Vagina (tissue), 2 donors: ENCODE measurements around the gene ALOXE3. TPM values are rescaled to one million over a fixed set of nuclear protein-coding genes. Genes with fewer than 3 reads are reported as not detected.

ENCODE experiments used
- DNase-seq, 2 donors: peaks; one replicate each; pipeline ENCODE4 v3.0.0-alpha.2; 2017; ENCODE audit errors: extremely low spot score in 2 of 2
- H3K27ac ChIP-seq: fragments of 200-600 bp; sonication (generic); one replicate; pipeline ENCODE4 v1.5.1; 2019
- H3K27me3 ChIP-seq: fragments of 200-600 bp; sonication (generic); one replicate; pipeline ENCODE4 v1.5.1; 2019
- H3K36me3 ChIP-seq, 2 donors: fragments of 200-600 bp; sonication (generic); one replicate each; pipeline ENCODE4 v1.5.1; 2017 to 2019
- H3K4me1 ChIP-seq: fragments of 200-600 bp; sonication (generic); one replicate; pipeline ENCODE4 v1.5.1; 2019
- H3K4me3 ChIP-seq, 2 donors: fragments of 200-600 bp; sonication (generic); 1 replicate in 1 of 2; 2 replicates in 1 of 2; pipeline ENCODE4 v1.5.1; 2016 to 2019
- H3K9me3 ChIP-seq: fragments of 200-600 bp; sonication (generic); one replicate; pipeline ENCODE4 v1.5.1; 2019
- CTCF ChIP-seq, 3 experiments: fragments of 450-650 bp in 2 of 3; fragments of 200-600 bp in 1 of 3; sonication (generic) in 1 of 3; IDR thresholded peaks; one replicate each; pipeline ENCODE4 v1.5.1; 2017 to 2019; ENCODE audit warnings: antibody characterized with exemption in 3 of 3, mild to moderate bottlenecking in 2 of 3, moderate library complexity in 2 of 3
- POLR2A ChIP-seq, 2 donors: fragments of 450-650 bp; IDR thresholded peaks; one replicate each; pipeline ENCODE4 v1.6.1; 2017; ENCODE audit warnings: antibody characterized with exemption in 2 of 2, mild to moderate bottlenecking in 2 of 2, moderate library complexity in 2 of 2
- POLR2AphosphoS5 ChIP-seq, 2 donors: sonication (generic); formaldehyde crosslinking; IDR thresholded peaks; one replicate each; pipeline ENCODE4 v1.9.0; 2017; ENCODE audit warnings: antibody characterized with exemption in 2 of 2, mild to moderate bottlenecking in 2 of 2, low read depth in 1 of 2; ENCODE audit not compliant: insufficient read depth in 1 of 2
- intact Hi-C: fragments of 100-400 bp; cut with DNase I; formaldehyde crosslinking; loops from one replicate; pipeline ENCODE4 v1.15.1; 2023
- total RNA-seq: library from RNA; depleted of rRNA; stranded (reverse); fragments of >200 nt; gene quantifications from one replicate; pipeline ENCODE4 v1.2.3, GENCODE V29; 2016

The ALOXE3 gene
- total RNA-seq, 1 donor from 2014 or later, result 1.5 TPM

- no peak for DNase-seq
These were observed 66.5 kb downstream of the ALOXE3 start for GRCh38 chr17:8051831-8052230.

GRCh38 chr17:8048736-8049135 lies 69.6 kb downstream of the ALOXE3 start:
- Histone ChIP-seq H3K36me3 (no peaks in the 10 kb centered on the region), H3K27ac (no peak overlapping the region), H3K27me3 (no peaks in the 10 kb centered on the region), H3K9me3 (no peaks in the 10 kb centered on the region), H3K4me1 (no peaks in the 10 kb centered on the region), H3K4me3 (no peak overlapping the region)
- DNase-seq, result no peak
- TF ChIP-seq POLR2AphosphoS5 (IDR thresholded peaks at IDR 0.05; ENCODE audit: insufficient read depth in 1 of 2, low read depth in 1 of 2) (no peak), CTCF (IDR thresholded peaks at IDR 0.05) (no peak), POLR2A (IDR thresholded peaks at IDR 0.05) (no peak)
- intact Hi-C loops, result no loop called here

More at GRCh38 chr17:8051831-8052230, 66.5 kb downstream of the ALOXE3 start:
- H3K4me3 ChIP-seq, result no peak overlapping the region
- TF ChIP-seq CTCF (IDR thresholded peaks at IDR 0.05) (no peak), POLR2A (IDR thresholded peaks at IDR 0.05) (no peak), POLR2AphosphoS5 (IDR thresholded peaks at IDR 0.05; ENCODE audit: insufficient read depth in 1 of 2, low read depth in 1 of 2) (no peak)
- no peaks in the 10 kb centered on the region for H3K9me3 ChIP-seq
- no peaks in the 10 kb centered on the region for H3K36me3 ChIP-seq
- H3K4me1 ChIP-seq, result no peaks in the 10 kb centered on the region
- intact Hi-C loops, result no loop called here
- peaks cover 4% of the 10 kb centered on the region for H3K27me3 ChIP-seq
- no peak overlapping the region for H3K27ac ChIP-seq

GRCh38 chr17:8048236-8048635 lies 70.1 kb downstream of the ALOXE3 start:
- Histone ChIP-seq H3K4me3 (no peak overlapping the region), H3K9me3 (no peaks in the 10 kb centered on the region), H3K4me1 (no peaks in the 10 kb centered on the region), H3K27ac (no peak overlapping the region), H3K36me3 (no peaks in the 10 kb centered on the region), H3K27me3 (no peaks in the 10 kb centered on the region)
- DNase-seq, result no peak
- TF ChIP-seq POLR2A (IDR thresholded peaks at IDR 0.05) (no peak), POLR2AphosphoS5 (IDR thresholded peaks at IDR 0.05; ENCODE audit: insufficient read depth in 1 of 2, low read depth in 1 of 2) (no peak), CTCF (IDR thresholded peaks at IDR 0.05) (no peak)
- intact Hi-C loops, result no loop called here

GRCh38 chr17:8047769-8048110 lies 70.6 kb downstream of the ALOXE3 start:
- no peaks in the 10 kb centered on the region for H3K4me1 ChIP-seq
- H3K27me3 ChIP-seq, result no peaks in the 10 kb centered on the region
- TF ChIP-seq POLR2A (IDR thresholded peaks at IDR 0.05) (no peak), CTCF (IDR thresholded peaks at IDR 0.05) (no peak), POLR2AphosphoS5 (IDR thresholded peaks at IDR 0.05; ENCODE audit: insufficient read depth in 1 of 2, low read depth in 1 of 2) (no peak)
- intact Hi-C loops, result no loop called here
- H3K4me3 ChIP-seq, result no peak overlapping the region
- H3K27ac ChIP-seq, result no peak overlapping the region
- no peak for DNase-seq
- H3K36me3 ChIP-seq, result no peaks in the 10 kb centered on the region
- no peaks in the 10 kb centered on the region for H3K9me3 ChIP-seq

- TF ChIP-seq CTCF (IDR thresholded peaks at IDR 0.05) (no peak), POLR2AphosphoS5 (IDR thresholded peaks at IDR 0.05; ENCODE audit: insufficient read depth in 1 of 2, low read depth in 1 of 2) (no peak), POLR2A (IDR thresholded peaks at IDR 0.05) (no peak)
- intact Hi-C loops, result no loop called here
- H3K36me3 ChIP-seq, result no peaks in the 10 kb centered on the region
- no peaks in the 10 kb centered on the region for H3K27me3 ChIP-seq
- H3K4me3 ChIP-seq, result no peak overlapping the region
- no peak overlapping the region for H3K27ac ChIP-seq
- H3K4me1 ChIP-seq, result no peaks in the 10 kb centered on the region
- peak in 1 of 2 donors; percentile 54 for DNase-seq
- no peaks in the 10 kb centered on the region for H3K9me3 ChIP-seq
These were observed 71.2 kb downstream of the ALOXE3 start for GRCh38 chr17:8046929-8047768.
